Psoas muscle (tissue), 8 donors: ENCODE data around the gene KARS1. TPM values are rescaled to one million over a fixed set of nuclear protein-coding genes. Genes with fewer than 3 reads are reported as not detected.

ENCODE experiments used
- ATAC-seq, 4 donors: fragments of 200-7000 bp; cut with Tn5 transposase; one replicate each; pipeline ENCODE4 v1.9.1; 2020; ENCODE audit warnings: moderate library complexity in 3 of 4, mild to moderate bottlenecking in 2 of 4
- DNase-seq, 2 donors: peaks; one replicate each; pipeline ENCODE4 v3.0.0-alpha.2; 2020
- H3K27ac ChIP-seq: fragments of 200-600 bp; one replicate; pipeline ENCODE4 v1.8.0; 2022
- H3K27me3 ChIP-seq, 3 donors: fragments of 200-600 bp in 1 of 3; one replicate each; pipeline versions ENCODE4 v1.6.1 to v1.8.0; 2013 to 2022; ENCODE audit warnings: low read length in 2 of 3, mild to moderate bottlenecking in 2 of 3, moderate library complexity in 1 of 3; ENCODE audit not compliant: insufficient read depth in 3 of 3
- H3K36me3 ChIP-seq, 2 donors: fragments of 200-600 bp in 1 of 2; one replicate each; pipeline versions ENCODE4 v1.6.1 to v1.8.0; 2013 to 2022; ENCODE audit warnings: low read depth in 1 of 2, mild to moderate bottlenecking in 1 of 2, moderate library complexity in 1 of 2; ENCODE audit not compliant: insufficient read depth in 1 of 2
- H3K4me1 ChIP-seq: fragments of 200-600 bp; one replicate; pipeline ENCODE4 v1.8.0; 2022
- H3K4me3 ChIP-seq: fragments of 200-600 bp; one replicate; pipeline ENCODE4 v1.8.0; 2022; ENCODE audit warnings: mild to moderate bottlenecking
- H3K9me3 ChIP-seq: fragments of 200-600 bp; one replicate; pipeline ENCODE4 v1.8.0; 2022
- CTCF ChIP-seq: fragments of 200-600 bp; IDR thresholded peaks from one replicate; pipeline ENCODE4 v1.8.0; 2022; ENCODE audit warnings: antibody characterized with exemption
- WGBS, 3 donors: extraction: QIAGEN DNeasy Blood & Tissue Kit; methylation state at CpG; one replicate each; pipeline versions ENCODE4 v1.1.6 to v1.1.7; 2013; 5-methylcytosine and 5-hydroxymethylcytosine counted together
- intact Hi-C, 2 donors: fragments of 100-400 bp; cut with DNase I; formaldehyde crosslinking; loops; one replicate each; pipeline versions ENCODE4 v1.11.0 to v1.14.2; 2022
- polyA plus RNA-seq, 3 donors: library from polyadenylated mRNA; stranded (reverse); fragments of 200-250 nt; gene quantifications; one replicate each; pipeline ENCODE4 v1.2.3, GENCODE V29; 2013
- total RNA-seq, 4 donors: library from RNA; stranded (reverse); fragmentation: NEBNext Ultra II Directional in 2 of 4; extraction: Animal tissue kit (Norgen Biotek cat#: 25700) in 2 of 4; gene quantifications; one replicate each; pipeline versions ENCODE4 v1.2.1 to v1.2.4, GENCODE V29; 2021 to 2023
- donor health status: healthy with polysubstance abuse.
- donor health status: DM: no; HTN: no; CAD: no; lungs with moderate emphysema.
- donor health status: Bipolar disorder and iron deficiency.
- donor health status: healthy.
- donor health status: DM: yes; HTN: yes; CAD: no.
- donor health status: DM: no; HTN: no; CAD: no.
- donor health status: DM: no; HTN: no; CAD: no.
- donor health status: DM: yes; HTN: yes; CAD: no.

The KARS1 gene
- total and polyA plus RNA-seq, 7 donors: 162 to 232 (median 179) TPM

DNA sequence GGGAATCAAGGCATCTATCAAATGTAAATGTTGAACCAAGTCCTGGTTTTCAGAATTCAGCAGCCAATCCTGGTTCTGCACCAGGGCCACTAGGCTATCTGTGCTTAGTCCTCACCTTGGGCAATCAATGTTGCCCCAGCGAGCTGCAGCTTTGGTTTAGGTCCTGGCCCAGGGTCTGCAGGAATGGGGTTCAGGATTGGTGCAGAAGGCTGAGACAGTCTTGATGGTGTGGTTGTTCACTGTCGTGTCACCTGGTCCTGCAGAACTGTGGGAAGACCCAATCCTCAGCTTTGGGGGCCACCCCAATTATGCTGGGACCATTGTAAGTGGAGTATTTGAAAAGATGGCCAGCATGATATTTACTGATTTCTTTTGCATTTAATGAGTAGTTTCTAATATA is 10.7 kb upstream of the KARS1 start:
- peaks cover 7% of the 10 kb centered on the region for H3K4me1 ChIP-seq

GRCh38 chr16:75653922-75654321 is 6.5 kb upstream of the KARS1 start:
- H3K36me3 ChIP-seq: peaks cover 10 to 50% of the 10 kb centered on the region in 2 donors
- intact Hi-C loops: no loop called here
- no peaks in the 10 kb centered on the region for H3K27me3 ChIP-seq
- TF ChIP-seq CTCF: no peak
- no peak overlapping the region for H3K4me3 ChIP-seq
- no peaks in the 10 kb centered on the region for H3K9me3 ChIP-seq
- ATAC-seq (no peak), DNase-seq (no peak)
- peak overlapping the region; percentile 6 for H3K27ac ChIP-seq
- H3K4me1 ChIP-seq: peaks cover 44% of the 10 kb centered on the region
- 37 to 58% (median 51%) methylated on average over 1 of the region's 1 CpG for WGBS, 3 donors

More for the DNA sequence above, 10.7 kb upstream of the KARS1 start:
- Histone ChIP-seq H3K27ac (no peak overlapping the region), H3K9me3 (no peaks in the 10 kb centered on the region), H3K27me3 (no peaks in the 10 kb centered on the region), H3K4me3 (no peak overlapping the region), H3K36me3 (peaks cover 10 to 72% of the 10 kb centered on the region in 2 donors)
- DNase-seq (no peak), ATAC-seq (no peak)
- intact Hi-C loops: no loop called here
- TF ChIP-seq CTCF: no peak
- WGBS, 3 donors: 78 to 93% (median 78%) methylated on average over 2 of the region's 2 CpGs

GRCh38 chr16:75648265-75649076 is 1.0 kb upstream of the KARS1 start:
- Histone ChIP-seq H3K27ac (peak overlapping the region; percentile 98), H3K4me1 (peaks cover 67% of the 10 kb centered on the region), H3K4me3 (peak overlapping the region; percentile 96), H3K9me3 (no peaks in the 10 kb centered on the region), H3K36me3 (peaks cover 0 to 28% of the 10 kb centered on the region in 2 donors), H3K27me3 (no peaks in the 10 kb centered on the region)
- WGBS, 3 donors: 0 to 1% (median 1%) methylated on average over 51 to 62 of the region's 62 CpGs
- ATAC-seq (peak; percentile 59 to 79 (median 71)), DNase-seq (peak; percentile 85 to 88)
- intact Hi-C loops: loop anchor here in 1 of 2 donors (5.0 kb wide), 1 partner anchor 81 kb away; the partner anchor contains the start of gene GABARAPL2
- TF ChIP-seq CTCF: no peak

DNA sequence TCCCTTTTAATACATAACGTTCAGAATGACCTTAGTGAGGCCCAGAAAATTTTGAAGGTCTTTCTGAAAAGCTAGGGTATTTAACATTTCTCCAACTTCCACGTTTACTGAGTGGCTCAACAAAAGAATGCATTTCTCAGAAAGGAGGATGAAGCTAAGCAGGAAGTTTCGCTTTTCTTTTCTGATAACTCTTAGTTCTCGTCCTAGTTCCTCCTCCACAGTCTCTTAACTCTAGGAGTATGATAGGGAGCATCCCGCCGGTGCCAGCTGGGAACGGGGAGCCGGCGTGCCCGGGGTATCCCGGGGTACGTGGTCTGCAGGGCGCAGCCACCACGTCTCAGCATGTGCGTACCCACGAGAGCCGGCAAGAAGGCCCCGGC is 363 bp downstream of the KARS1 start:
- H3K4me1 ChIP-seq: peaks cover 53% of the 10 kb centered on the region
- intact Hi-C loops: loop anchor here in 1 of 2 donors (5.0 kb wide), 1 partner anchor 80 kb away; the partner anchor contains the start of gene GABARAPL2
- H3K4me3 ChIP-seq: peak overlapping the region; percentile 96
- DNase-seq (no peak), ATAC-seq (peak; percentile 30 to 53 (median 41))
- 0 to 2% (median 1%) methylated on average over 18 of the region's 18 CpGs for WGBS, 3 donors
- no peaks in the 10 kb centered on the region for H3K9me3 ChIP-seq
- peaks cover 2 to 42% of the 10 kb centered on the region in 2 donors for H3K36me3 ChIP-seq
- no peaks in the 10 kb centered on the region for H3K27me3 ChIP-seq
- peak overlapping the region; percentile 98 for H3K27ac ChIP-seq
- TF ChIP-seq CTCF: no peak
